HCT116 (cell line): Measurements from ENCODE around the gene NLRC5. TPM values are rescaled to one million over a fixed set of nuclear protein-coding genes. Genes with fewer than 3 reads are reported as not detected.

ENCODE experiments used
- ATAC-seq: fragments of 200-7000 bp; cut with Tn5 transposase; 2 replicates; pipeline ENCODE4 v1.9.1; 2020; ENCODE audit warnings: mild to moderate bottlenecking, moderate library complexity
- BruUV-seq: library from RNA; stranded (reverse); fragments of 400-500 nt; replicated peaks from 2 replicates; lab custom pipeline; 2021; lab: Mats Ljungman, UMichigan
- CTCF ChIA-PET: fragments of 300-600 bp; sonication (Branson Sonifier 250); formaldehyde crosslinking; loops from one replicate; lab custom pipeline; 2021; ENCODE audit warnings: antibody characterized with exemption; lab: Charles Lee
- POLR2A ChIA-PET: fragments of 300-600, 350-600 bp; sonication (Branson Sonifier 250); formaldehyde crosslinking; loops from one replicate; lab custom pipeline; 2021; ENCODE audit warnings: antibody characterized with exemption; lab: Charles Lee
- RAD21 ChIA-PET, 2 experiments: fragments of 300-600 bp; sonication (Branson Sonifier 250); formaldehyde crosslinking; loops; one replicate each; lab custom pipeline; 2023; ENCODE audit warnings: low total read pairs in 2 of 2; ENCODE audit not compliant: uncharacterized antibody in 2 of 2, unreplicated experiment in 2 of 2, low non-redundant PET in 1 of 2; lab: Charles Lee
- DNase-seq: peaks from one replicate; pipeline ENCODE4 v3.0.0-alpha.2; 2010; ENCODE audit warnings: low read depth, low spot score
- H2AFZ ChIP-seq: fragments of 200-600 bp; shearing (Covaris generic), sonication (generic); 2 replicates; pipeline ENCODE4 v1.6.1; 2017; ENCODE audit warnings: low read depth, mixed run types, mixed read lengths, antibody characterized with exemption, low read length; ENCODE audit not compliant: poor library complexity, severe bottlenecking
- H3K27ac ChIP-seq: 2 replicates; pipeline ENCODE4 v1.5.1; 2012; ENCODE audit warnings: low read depth, low read length
- H3K27me3 ChIP-seq: fragments of 200-600 bp; sonication (generic); 2 replicates; pipeline ENCODE4 v1.6.1; 2016; ENCODE audit warnings: mixed run types, low read length, mixed read lengths; ENCODE audit not compliant: insufficient read depth
- H3K36me3 ChIP-seq, 2 experiments: fragments of 200-500 bp in 1 of 2; fragments of 200-600 bp in 1 of 2; sonication (Bioruptor generic) in 1 of 2; sonication (generic) in 1 of 2; 2 replicates each; pipeline versions ENCODE4 v1.5.1 to v1.6.1; 2014 to 2016; ENCODE audit warnings: low read length in 2 of 2, inconsistent platforms in 1 of 2, mixed read lengths in 1 of 2, mixed run types in 1 of 2; ENCODE audit not compliant: insufficient read depth in 2 of 2, control insufficient read depth in 1 of 2
- H3K4me1 ChIP-seq, 2 experiments: fragments of 200-600 bp in 1 of 2; sonication (generic) in 1 of 2; 2 replicates each; pipeline versions ENCODE4 v1.5.1 to v1.6.1; 2012 to 2017; ENCODE audit warnings: low read length in 2 of 2, inconsistent platforms in 1 of 2, mild to moderate bottlenecking in 1 of 2, mixed read lengths in 1 of 2, mixed run types in 1 of 2, moderate library complexity in 1 of 2; ENCODE audit not compliant: insufficient read depth in 2 of 2, control insufficient read depth in 1 of 2
- H3K4me2 ChIP-seq: fragments of 200-600 bp; sonication (generic); 2 replicates; pipeline ENCODE4 v1.6.1; 2017; ENCODE audit warnings: mixed run types, low read length, mixed read lengths
- H3K4me3 ChIP-seq, 2 experiments: fragments of 200-600 bp in 1 of 2; sonication (generic) in 1 of 2; replicated peaks in 1 of 2; 2 replicates each; pipeline ENCODE4 v1.5.1; 2011 to 2016; ENCODE audit warnings: low read length in 2 of 2, control low read depth in 1 of 2, low read depth in 1 of 2, mild to moderate bottlenecking in 1 of 2, mixed read lengths in 1 of 2, mixed run types in 1 of 2
- H3K79me2 ChIP-seq: fragments of 200-600 bp; sonication (generic); 2 replicates; pipeline ENCODE4 v1.6.1; 2017; ENCODE audit warnings: mild to moderate bottlenecking, mixed run types, low read length, moderate library complexity, mixed read lengths; ENCODE audit not compliant: insufficient read depth
- H3K9ac ChIP-seq: fragments of 200-600 bp; sonication (generic); 2 replicates; pipeline ENCODE4 v1.6.1; 2016; ENCODE audit warnings: low read length, mixed read lengths
- H3K9me2 ChIP-seq: fragments of 200-600 bp; sonication (generic), shearing (Covaris generic); 2 replicates; pipeline ENCODE4 v1.6.1; 2017; ENCODE audit warnings: mixed run types, mild to moderate bottlenecking, moderate library complexity; ENCODE audit not compliant: insufficient read depth
- H3K9me3 ChIP-seq, 2 experiments: fragments of 200-500 bp in 1 of 2; fragments of 200-600 bp in 1 of 2; sonication (Bioruptor generic) in 1 of 2; sonication (generic) in 1 of 2; 2 replicates each; pipeline ENCODE4 v1.6.1; 2014 to 2017; ENCODE audit warnings: low read length in 2 of 2, mixed read lengths in 2 of 2, inconsistent platforms in 1 of 2, low read depth in 1 of 2, mild to moderate bottlenecking in 1 of 2, mixed run types in 1 of 2, moderate library complexity in 1 of 2; ENCODE audit not compliant: control insufficient read depth in 1 of 2, insufficient read depth in 1 of 2
- H4K20me1 ChIP-seq: fragments of 200-600 bp; sonication (generic), shearing (Covaris generic); 2 replicates; pipeline ENCODE4 v1.6.1; 2017; ENCODE audit warnings: mixed run types, mild to moderate bottlenecking, moderate library complexity; ENCODE audit not compliant: insufficient read depth
- CBX3 ChIP-seq: IDR thresholded peaks from 2 replicates; pipeline ENCODE4 v1.6.1; 2012; ENCODE audit warnings: low read depth
- CTCF ChIP-seq, 3 experiments: fragments of 200-600 bp in 1 of 3; sonication (generic) in 1 of 3; IDR thresholded peaks in 2 of 3; conservative IDR thresholded peaks in 1 of 3; 2 replicates each; pipeline ENCODE4 v1.5.1; 2012 to 2017; ENCODE audit warnings: low read depth in 2 of 3, low read length in 2 of 3, antibody characterized with exemption in 1 of 3, borderline replicate concordance in 1 of 3, control low read depth in 1 of 3, mild to moderate bottlenecking in 1 of 3, mixed read lengths in 1 of 3, mixed run types in 1 of 3, moderate library complexity in 1 of 3; ENCODE audit not compliant: insufficient read depth in 1 of 3
- FOSL1 ChIP-seq: IDR thresholded peaks from 2 replicates; pipeline ENCODE4 v1.6.1; 2012; ENCODE audit warnings: low read depth
- MAX ChIP-seq: IDR thresholded peaks from 2 replicates; pipeline ENCODE4 v1.6.1; 2012
- REST ChIP-seq: IDR thresholded peaks from 2 replicates; pipeline ENCODE4 v1.6.1; 2012; ENCODE audit warnings: low read depth
- SRF ChIP-seq: IDR thresholded peaks from 2 replicates; pipeline ENCODE4 v1.6.1; 2012; ENCODE audit warnings: low read depth
- YY1 ChIP-seq: IDR thresholded peaks from 2 replicates; pipeline ENCODE4 v1.6.1; 2011; ENCODE audit warnings: low read length, low read depth, moderate library complexity, mild to moderate bottlenecking; ENCODE audit not compliant: insufficient replicate concordance; ENCODE audit errors: extremely low read depth
- ZBTB33 ChIP-seq: IDR thresholded peaks from 2 replicates; pipeline ENCODE4 v1.6.1; 2011; ENCODE audit warnings: mild to moderate bottlenecking, low read length, moderate library complexity; ENCODE audit not compliant: insufficient replicate concordance; ENCODE audit errors: extremely low read depth
- ZNF274 ChIP-seq: fragments of 200-500 bp; sonication (Bioruptor generic); IDR thresholded peaks from 2 replicates; pipeline ENCODE4 v1.6.1; 2014; ENCODE audit warnings: mild to moderate bottlenecking, low read depth, low read length, inconsistent platforms
- intact Hi-C: fragments of 100-400 bp; cut with micrococcal nuclease; formaldehyde crosslinking; loops from 2 replicates; pipeline ENCODE4 v1.10.0; 2022
- total RNA-seq: library from RNA; stranded (reverse); gene quantifications from one replicate; pipeline ENCODE4 v1.2.1, GENCODE V29; 2021; ENCODE audit not compliant: unreplicated experiment

NLRC5 gene
- total RNA-seq, 1 experiment from 2014 or later: 10.4 TPM

- ChIA-PET POLR2A (no interaction called here), RAD21 (interaction anchor here (1.1 kb wide), 2 partner anchors 80 to 81 kb away, joined by 8 to 11 read pairs; no protein-coding TSS in a partner anchor), CTCF (interaction anchor here (0.6 to 1.9 kb wide), 9 partner anchors 8 to 252 kb away, joined by 3 to 26 read pairs (median 3); no protein-coding TSS in a partner anchor)
- Histone ChIP-seq H3K4me3 (no peak overlapping the region), H3K9ac (no peak overlapping the region), H3K36me3 (no peaks in the 10 kb centered on the region), H3K4me2 (no peak overlapping the region), H3K9me2 (no peaks in the 10 kb centered on the region), H3K4me1 (peaks cover 3 to 6% of the 10 kb centered on the region in 2 experiments; a peak in 2 of 4 replicates), H2AFZ (no peak overlapping the region), H3K79me2 (no peaks in the 10 kb centered on the region), H4K20me1 (no peaks in the 10 kb centered on the region), H3K27me3 (no peaks in the 10 kb centered on the region), H3K27ac (no peak overlapping the region), H3K9me3 (no peaks in the 10 kb centered on the region)
- DNase-seq (no peak), ATAC-seq (no peak)
- TF ChIP-seq CBX3 (no peak), ZNF274 (no peak), FOSL1 (no peak), CTCF (IDR thresholded peaks at IDR 0.05 in 2 of 3, conservative IDR thresholded peaks at IDR 0.05 in 1 of 3; ENCODE audit: borderline replicate concordance in 1 of 3, insufficient read depth in 1 of 3, low read depth in 2 of 3, low read length in 2 of 3) (no peak), SRF (no peak), ZBTB33 (no peak), YY1 (no peak), MAX (no peak), REST (no peak)
- intact Hi-C loops: loop anchor here (1.0 to 5.0 kb wide), 2 partner anchors 81 to 468 kb away; no protein-coding TSS in a partner anchor
- BruUV-seq: no TSS peak
Measured at GRCh38 chr16:57044931-57045693, 55.8 kb downstream of the NLRC5 start.
